Muscle layer of duodenum (tissue), 2 donors: Measurements from ENCODE around the gene NSD2.

Source experiments
- H3K27ac ChIP-seq: one replicate; pipeline ENCODE4 v1.7.0; 2013; ENCODE audit warnings: mild to moderate bottlenecking, low read length
- H3K27me3 ChIP-seq: one replicate; pipeline ENCODE4 v1.7.0; 2013; ENCODE audit warnings: low read depth, mild to moderate bottlenecking, control low read depth, low read length
- H3K36me3 ChIP-seq, 2 donors: one replicate each; pipeline ENCODE4 v1.7.0; 2013; ENCODE audit warnings: low read length in 2 of 2, control low read depth in 1 of 2, mild to moderate bottlenecking in 1 of 2; ENCODE audit not compliant: insufficient read depth in 2 of 2, control insufficient read depth in 1 of 2
- H3K4me1 ChIP-seq, 2 donors: one replicate each; pipeline ENCODE4 v1.7.0; 2013; ENCODE audit warnings: low read length in 2 of 2, mild to moderate bottlenecking in 2 of 2, control low read depth in 1 of 2, moderate library complexity in 1 of 2; ENCODE audit not compliant: insufficient read depth in 2 of 2, control insufficient read depth in 1 of 2
- H3K4me3 ChIP-seq, 2 donors: one replicate each; pipeline ENCODE4 v1.7.0; 2013; ENCODE audit warnings: low read length in 2 of 2, low read depth in 1 of 2, mild to moderate bottlenecking in 1 of 2
- H3K9me3 ChIP-seq, 2 donors: one replicate each; pipeline ENCODE4 v1.7.0; 2013; ENCODE audit warnings: low read length in 2 of 2, control low read depth in 1 of 2, mild to moderate bottlenecking in 1 of 2; ENCODE audit not compliant: control insufficient read depth in 1 of 2
- donor health status: healthy.

Gene NSD2

DNA sequence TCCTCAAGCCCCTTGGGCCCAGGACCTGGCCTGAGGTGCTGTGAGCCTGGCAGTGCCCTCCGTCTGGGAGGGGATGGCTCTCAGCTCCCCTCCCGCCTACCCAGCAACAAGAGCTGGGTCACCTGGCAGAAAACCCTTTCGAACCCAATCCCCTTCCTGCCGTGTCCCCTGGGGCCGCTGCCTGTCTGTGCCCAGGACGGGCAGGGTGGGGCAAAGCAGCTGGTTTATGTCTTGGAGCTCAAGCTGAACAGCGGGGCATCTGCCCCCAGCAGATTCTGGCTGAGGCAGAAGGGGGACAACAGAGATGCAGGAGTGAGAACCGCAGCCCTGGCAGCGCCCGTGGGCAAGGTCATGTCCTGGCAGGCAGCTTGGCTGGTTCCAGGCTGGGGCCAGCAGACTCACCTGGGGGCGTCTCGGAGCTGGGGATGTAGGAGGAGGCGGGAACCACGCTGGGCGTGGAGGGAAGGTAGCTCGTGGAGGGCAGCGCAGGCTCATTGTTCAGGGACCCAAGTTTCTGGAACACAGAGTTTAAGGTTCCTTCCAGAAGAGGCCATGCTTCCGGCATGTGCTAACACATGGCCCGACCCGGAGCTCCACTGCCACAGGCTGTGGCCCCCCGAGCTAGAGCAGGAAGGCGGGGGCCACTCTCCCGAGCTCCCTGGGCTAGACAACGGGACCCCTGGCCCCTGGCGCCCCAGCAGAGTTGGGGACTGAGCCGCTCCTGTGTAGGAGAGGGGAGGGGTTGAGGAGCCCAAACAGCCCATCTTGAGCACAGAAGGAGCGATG is 113.4 kb downstream of the NSD2 start:
- Histone ChIP-seq H3K36me3 (peaks cover 24 to 91% of the 10 kb centered on the region in 2 donors), H3K4me1 (no peaks in the 10 kb centered on the region), H3K9me3 (no peaks in the 10 kb centered on the region), H3K4me3 (no peak overlapping the region), H3K27ac (no peak overlapping the region), H3K27me3 (no peaks in the 10 kb centered on the region)

DNA sequence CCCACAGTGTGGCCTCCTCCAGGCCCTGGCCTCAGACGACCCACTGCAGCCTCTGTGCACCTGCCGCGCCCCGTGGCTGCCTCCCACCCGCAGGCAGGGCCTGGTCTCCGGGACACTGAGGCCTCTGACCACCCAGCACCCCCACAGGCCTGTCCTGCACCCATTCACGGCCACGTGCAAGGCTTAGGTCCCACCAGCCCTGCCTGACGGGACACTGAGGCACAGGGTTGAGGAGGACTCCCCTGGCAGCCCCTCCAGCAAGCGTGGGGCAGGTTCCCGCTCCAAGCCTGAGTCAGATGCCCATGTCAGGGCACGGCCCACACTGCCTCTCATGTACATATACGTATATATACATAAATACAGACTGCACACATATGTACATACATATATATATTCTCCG is 114.1 kb downstream of the NSD2 start:
- Histone ChIP-seq H3K27me3 (no peaks in the 10 kb centered on the region), H3K36me3 (peaks cover 24 to 91% of the 10 kb centered on the region in 2 donors), H3K4me1 (no peaks in the 10 kb centered on the region), H3K27ac (no peak overlapping the region), H3K9me3 (no peaks in the 10 kb centered on the region), H3K4me3 (no peak overlapping the region)

DNA sequence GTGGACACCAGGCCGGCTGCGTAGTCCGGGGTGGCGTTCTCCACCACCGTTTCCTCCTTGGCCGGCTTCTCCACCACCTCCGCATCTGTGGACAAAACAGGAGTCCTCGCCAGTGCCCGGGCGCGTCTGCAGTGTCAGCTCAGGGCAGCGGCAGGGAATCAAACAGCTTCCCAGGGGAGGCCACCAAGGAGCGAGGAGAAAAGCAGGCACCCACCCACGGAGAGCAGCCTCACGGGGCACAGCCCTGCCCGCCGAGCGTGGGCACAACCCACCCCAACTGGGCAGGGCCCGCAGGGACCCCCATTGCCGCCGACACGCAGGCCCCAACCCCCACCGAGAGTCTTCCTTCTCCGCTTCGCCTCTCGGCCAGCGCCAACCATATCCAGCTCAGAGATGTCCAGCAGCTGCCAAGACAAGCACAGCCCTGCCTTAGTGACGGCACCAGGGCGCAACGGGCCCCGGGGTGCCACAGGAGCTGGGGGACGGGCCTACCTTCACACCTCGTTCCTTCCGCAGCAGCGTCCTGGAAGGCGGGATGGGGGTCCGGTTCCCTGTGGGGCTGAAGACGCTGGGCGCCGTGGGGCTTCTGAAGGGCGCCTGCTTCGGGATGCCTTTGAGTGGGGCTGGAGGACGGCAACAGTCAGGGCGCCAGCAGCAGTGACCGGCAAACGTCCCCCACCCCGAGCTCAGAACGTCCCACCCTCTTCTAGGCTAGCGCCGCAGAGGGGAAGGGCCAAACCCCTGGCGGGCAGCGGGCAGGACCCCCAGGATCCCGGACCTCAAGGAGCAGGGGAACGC is 114.8 kb downstream of the NSD2 start:
- no peaks in the 10 kb centered on the region for H3K9me3 ChIP-seq
- no peak overlapping the region for H3K27ac ChIP-seq
- no peak overlapping the region for H3K4me3 ChIP-seq
- no peaks in the 10 kb centered on the region for H3K4me1 ChIP-seq
- no peaks in the 10 kb centered on the region for H3K27me3 ChIP-seq
- peaks cover 27 to 91% of the 10 kb centered on the region in 2 donors for H3K36me3 ChIP-seq

DNA sequence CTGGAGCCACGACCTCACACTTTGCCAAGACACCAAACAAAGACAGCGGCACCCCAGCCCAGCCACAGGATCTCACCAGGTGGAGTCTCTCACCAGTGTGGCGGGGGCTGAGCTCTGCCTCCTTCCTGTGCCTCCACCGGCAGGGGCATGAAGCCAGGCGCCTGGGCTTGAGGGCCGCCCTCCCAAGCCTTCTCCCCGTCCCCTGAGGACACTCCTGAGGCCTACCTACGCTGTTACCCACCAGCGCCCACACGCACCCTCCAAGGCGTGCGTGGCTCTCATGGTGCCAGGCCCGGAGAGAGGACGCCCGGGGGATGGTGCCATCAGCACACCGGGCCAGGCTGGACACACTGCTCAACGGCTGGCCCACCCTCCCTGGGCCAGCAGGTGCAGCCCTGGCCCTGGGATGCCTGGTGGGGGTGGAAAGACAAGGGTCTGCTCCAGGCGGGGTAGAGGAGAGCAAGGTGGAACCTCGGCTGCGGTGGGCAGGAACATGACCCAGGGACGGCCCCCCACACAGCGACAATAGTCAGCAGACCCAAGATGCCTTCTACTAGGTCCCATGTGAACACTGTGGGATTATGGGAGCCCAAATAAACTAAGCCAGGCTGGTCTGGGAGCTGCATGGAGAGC is 115.5 kb downstream of the NSD2 start:
- H3K27me3 ChIP-seq, result no peaks in the 10 kb centered on the region
- no peak overlapping the region for H3K4me3 ChIP-seq
- no peaks in the 10 kb centered on the region for H3K9me3 ChIP-seq
- no peaks in the 10 kb centered on the region for H3K4me1 ChIP-seq
- H3K27ac ChIP-seq, result no peak overlapping the region
- H3K36me3 ChIP-seq, result peaks cover 25 to 85% of the 10 kb centered on the region in 2 donors

DNA sequence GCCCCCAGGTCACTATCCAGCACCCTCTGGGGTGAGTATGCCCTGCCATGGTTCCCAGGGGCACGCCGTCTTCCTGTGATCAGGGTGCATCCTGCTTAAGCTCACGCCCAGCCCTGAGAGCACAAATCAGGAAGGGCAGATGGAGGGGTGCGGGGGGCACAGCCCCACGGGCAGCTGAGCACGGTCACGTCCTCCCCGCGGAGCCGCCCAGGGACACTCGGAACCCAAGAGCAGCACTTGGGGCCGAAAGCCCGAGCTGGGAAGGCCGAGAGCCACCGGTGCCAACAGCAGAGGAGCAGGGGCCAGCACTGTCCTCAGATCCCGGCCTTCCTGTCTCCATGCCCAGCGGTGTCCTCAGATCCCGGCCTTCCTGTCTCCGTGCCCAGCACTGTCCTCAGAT is 116.1 kb downstream of the NSD2 start:
- Histone ChIP-seq H3K27me3 (no peaks in the 10 kb centered on the region), H3K36me3 (peaks cover 25 to 82% of the 10 kb centered on the region in 2 donors), H3K27ac (no peak overlapping the region), H3K4me3 (no peak overlapping the region), H3K9me3 (no peaks in the 10 kb centered on the region), H3K4me1 (no peaks in the 10 kb centered on the region)

DNA sequence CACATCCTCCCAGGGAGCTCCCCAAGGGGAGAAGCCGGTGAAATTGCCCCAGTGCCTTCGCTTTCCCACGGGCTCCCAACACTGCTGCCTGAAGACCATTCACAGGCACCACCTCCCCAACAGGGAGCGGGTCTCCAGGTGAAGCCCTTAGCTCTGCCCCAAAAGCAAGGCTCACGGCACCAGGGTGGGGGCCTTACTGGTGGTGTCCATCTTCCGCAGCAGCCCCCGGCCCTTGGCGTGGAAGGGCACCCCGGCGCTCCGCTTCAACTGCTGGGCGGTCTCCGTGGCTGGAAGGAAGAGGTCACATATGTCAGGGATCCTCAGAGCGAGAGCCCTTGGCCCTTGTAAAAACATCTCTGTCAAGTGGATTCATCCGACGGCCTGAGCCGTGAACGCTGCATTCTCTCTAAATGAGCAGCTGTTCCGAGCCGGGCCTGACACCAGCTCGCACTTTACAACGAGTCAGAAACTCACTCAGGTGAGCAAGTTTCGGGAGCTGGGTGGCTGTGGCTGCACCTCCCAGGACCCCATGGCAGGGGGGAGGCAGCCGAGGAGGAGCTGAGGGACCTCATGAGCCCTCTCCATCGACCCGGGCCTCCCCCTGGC is 116.6 kb downstream of the NSD2 start:
- H3K27me3 ChIP-seq, result no peaks in the 10 kb centered on the region
- no peaks in the 10 kb centered on the region for H3K4me1 ChIP-seq
- H3K9me3 ChIP-seq, result no peaks in the 10 kb centered on the region
- H3K27ac ChIP-seq, result no peak overlapping the region
- H3K36me3 ChIP-seq, result peaks cover 25 to 77% of the 10 kb centered on the region in 2 donors
- H3K4me3 ChIP-seq, result no peak overlapping the region

DNA sequence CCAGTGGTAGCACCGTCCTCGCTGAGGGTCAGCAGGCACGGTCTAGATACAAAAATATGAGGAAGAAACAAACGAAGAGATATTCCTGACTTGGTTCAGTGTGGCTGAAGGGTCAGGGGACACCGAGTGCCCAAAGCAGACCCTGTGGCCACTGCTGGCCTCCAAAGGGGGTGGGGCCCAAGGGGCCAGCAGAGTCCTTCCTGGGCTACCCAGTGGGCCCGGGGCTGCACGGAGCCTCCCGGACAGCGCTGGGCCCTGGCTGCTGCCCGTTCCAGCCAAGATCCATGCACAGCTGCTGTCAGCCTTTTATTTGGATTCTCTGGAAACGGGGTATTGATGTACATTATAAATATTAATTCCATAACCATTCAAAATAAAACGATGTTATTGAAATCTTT is 117.1 kb downstream of the NSD2 start:
- Histone ChIP-seq H3K4me1 (no peaks in the 10 kb centered on the region), H3K27me3 (no peaks in the 10 kb centered on the region), H3K27ac (no peak overlapping the region), H3K4me3 (no peak overlapping the region), H3K36me3 (peaks cover 20 to 72% of the 10 kb centered on the region in 2 donors), H3K9me3 (no peaks in the 10 kb centered on the region)

DNA sequence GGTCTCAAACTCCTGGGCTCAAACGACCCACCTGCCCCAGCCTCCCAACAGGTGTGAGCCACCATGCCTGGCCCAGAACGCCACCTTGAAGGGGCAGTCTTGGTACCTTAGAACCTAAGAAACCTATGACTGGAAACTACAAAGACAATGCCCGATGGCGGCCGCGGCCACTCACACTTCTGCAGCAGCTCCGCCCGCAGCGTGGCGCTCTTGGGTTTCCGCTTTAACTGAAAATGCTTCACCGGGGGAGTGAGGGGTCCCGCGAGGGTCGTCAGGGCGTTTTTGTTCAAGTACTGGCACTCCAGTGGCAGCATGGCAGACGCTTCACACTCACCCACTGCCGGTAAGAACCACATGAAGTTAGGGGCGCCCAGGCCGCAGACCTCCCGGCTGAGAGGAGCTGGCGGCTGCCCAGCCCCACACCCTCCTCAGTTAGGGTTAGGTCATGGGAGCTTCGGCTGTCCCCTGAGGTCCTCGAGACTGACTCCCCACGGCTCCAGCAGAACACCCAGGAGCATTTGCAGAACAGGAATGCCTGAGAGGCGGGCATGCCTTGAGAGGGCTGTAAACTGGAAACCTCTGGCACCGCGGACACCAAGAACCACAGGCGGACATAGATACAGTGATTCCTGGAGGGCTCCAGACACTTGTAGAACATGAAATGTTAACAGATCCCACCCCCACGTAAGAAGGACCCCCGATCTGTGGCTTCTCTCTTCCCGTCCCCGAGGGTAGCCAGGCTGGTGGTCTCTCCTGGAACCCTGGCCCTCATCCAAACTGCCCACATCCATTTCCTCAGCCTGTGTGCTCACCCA is 118.5 kb downstream of the NSD2 start:
- no peak overlapping the region for H3K4me3 ChIP-seq
- H3K36me3 ChIP-seq, result peaks cover 18 to 58% of the 10 kb centered on the region in 2 donors
- H3K4me1 ChIP-seq, result no peaks in the 10 kb centered on the region
- no peaks in the 10 kb centered on the region for H3K27me3 ChIP-seq
- no peak overlapping the region for H3K27ac ChIP-seq
- H3K9me3 ChIP-seq, result no peaks in the 10 kb centered on the region

DNA sequence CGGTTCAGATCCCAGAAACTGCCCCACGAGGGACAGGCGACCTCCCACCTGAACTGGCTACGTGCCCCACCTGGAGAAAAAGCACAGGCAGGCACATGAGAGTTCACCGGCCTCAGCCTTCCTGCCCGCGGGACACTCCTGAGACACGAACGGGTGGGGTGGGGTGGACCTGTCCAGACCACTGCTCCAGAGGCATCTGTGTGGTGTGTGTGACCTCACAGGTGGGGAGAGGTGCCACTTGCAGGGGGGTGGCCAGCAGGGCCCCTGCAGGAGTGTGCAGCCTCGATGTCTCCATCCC is 119.1 kb downstream of the NSD2 start:
- no peak overlapping the region for H3K4me3 ChIP-seq
- no peaks in the 10 kb centered on the region for H3K4me1 ChIP-seq
- H3K27ac ChIP-seq, result no peak overlapping the region
- no peaks in the 10 kb centered on the region for H3K27me3 ChIP-seq
- peaks cover 15 to 53% of the 10 kb centered on the region in 2 donors for H3K36me3 ChIP-seq
- H3K9me3 ChIP-seq, result no peaks in the 10 kb centered on the region

DNA sequence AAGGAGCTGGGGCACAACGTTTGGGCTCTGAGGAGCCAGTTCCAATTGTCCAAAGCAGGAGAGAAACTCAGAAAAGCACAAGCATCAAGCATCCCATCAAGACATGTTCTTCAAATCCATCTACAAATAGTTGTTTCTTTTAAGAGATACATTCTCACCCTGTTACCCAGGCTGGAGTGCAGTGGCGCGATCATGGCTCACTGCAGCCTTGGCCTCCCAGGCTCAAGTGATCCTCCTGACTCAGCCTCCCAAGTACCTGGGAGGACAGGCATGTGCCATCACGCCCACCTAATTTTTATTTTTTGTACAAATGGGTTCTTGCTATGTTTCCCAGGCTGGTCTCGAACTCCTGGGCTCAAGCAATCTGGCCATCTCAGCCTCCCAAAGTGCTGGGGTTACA is 119.5 kb downstream of the NSD2 start:
- Histone ChIP-seq H3K4me3 (no peak overlapping the region), H3K36me3 (peaks cover 13 to 49% of the 10 kb centered on the region in 2 donors), H3K9me3 (no peaks in the 10 kb centered on the region), H3K4me1 (no peaks in the 10 kb centered on the region), H3K27ac (no peak overlapping the region), H3K27me3 (no peaks in the 10 kb centered on the region)
